GM18951 (cell line): ENCODE data around the gene MCAM.

Experiments
- POLR2A ChIP-seq: IDR thresholded peaks from 4 replicates; pipeline ENCODE4 v1.6.1; 2011; ENCODE audit warnings: mild to moderate bottlenecking; ENCODE audit not compliant: insufficient read length, insufficient read depth; ENCODE audit errors: extremely low read depth
- in situ Hi-C: fragments of 300-500 bp; cut with MboI; formaldehyde crosslinking; loops from one replicate; pipeline ENCODE4 v1.12.0; 2022; ENCODE audit warnings: low sequenced_read_pairs, mixed read lengths, inconsistent platforms; ENCODE audit not compliant: unreplicated experiment

MCAM gene

GRCh38 chr11:119341222-119342022, 24.5 kb upstream of the MCAM start:
- no peak for TF ChIP-seq POLR2A
- in situ Hi-C loops: no loop called here

- no peak for TF ChIP-seq POLR2A
- in situ Hi-C loops: no loop called here
Observed at GRCh38 chr11:119340335-119341221, 23.6 kb upstream of the MCAM start, which contains the start of gene C1QTNF5. TSS of gene C1QTNF5 (minus strand) at chr11:119340883. CDS start at chr11:119340397, 486 bp downstream.

GRCh38 chr11:119339589-119340334, 22.8 kb upstream of the MCAM start:
- in situ Hi-C loops: no loop called here
- TF ChIP-seq POLR2A: no peak

- in situ Hi-C loops: no loop called here
- no peak for TF ChIP-seq POLR2A
Observed at GRCh38 chr11:119338965-119339588, 22.1 kb upstream of the MCAM start.

GRCh38 chr11:119338318-119338890, 21.5 kb upstream of the MCAM start:
- in situ Hi-C loops: no loop called here
- TF ChIP-seq POLR2A: no peak

GRCh38 chr11:119337581-119338317, 20.8 kb upstream of the MCAM start:
- in situ Hi-C loops: no loop called here
- no peak for TF ChIP-seq POLR2A

DNA sequence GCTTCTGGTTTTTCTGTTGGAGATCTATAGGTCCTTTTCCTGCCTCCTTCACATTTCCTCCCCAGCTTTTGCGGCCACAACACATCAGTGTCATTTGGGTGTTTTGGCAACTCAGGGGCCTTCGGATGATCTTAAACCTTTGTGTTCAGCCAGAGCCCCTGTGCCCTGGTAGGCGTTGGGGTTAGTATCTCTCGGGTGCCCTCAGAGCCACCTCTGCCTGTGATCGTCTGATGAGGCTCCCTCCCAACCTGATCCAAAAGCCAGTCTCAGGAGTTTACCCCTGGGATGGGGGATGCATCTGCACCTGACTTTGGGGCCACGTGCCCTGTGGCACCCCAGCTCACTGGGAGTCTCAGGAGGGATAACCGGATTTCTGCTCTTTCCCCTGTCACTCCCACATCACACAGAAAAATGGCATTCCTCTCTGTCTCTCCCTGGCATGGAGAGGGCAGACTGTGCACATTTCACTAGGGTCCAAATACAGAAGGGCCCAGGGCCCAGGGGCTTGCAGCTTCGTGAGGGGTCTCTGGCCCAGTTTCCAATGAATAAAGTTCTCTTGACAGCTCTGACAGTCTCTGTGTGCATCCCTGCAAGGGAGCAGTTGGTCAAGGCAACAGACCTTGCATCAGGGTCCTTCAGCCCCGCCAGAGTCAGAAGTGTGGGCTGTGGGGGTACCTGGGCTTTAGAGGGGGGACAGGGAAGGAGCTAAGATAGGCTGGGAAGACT, 20.0 kb upstream of the MCAM start:
- TF ChIP-seq POLR2A: no peak
- in situ Hi-C loops: no loop called here

DNA sequence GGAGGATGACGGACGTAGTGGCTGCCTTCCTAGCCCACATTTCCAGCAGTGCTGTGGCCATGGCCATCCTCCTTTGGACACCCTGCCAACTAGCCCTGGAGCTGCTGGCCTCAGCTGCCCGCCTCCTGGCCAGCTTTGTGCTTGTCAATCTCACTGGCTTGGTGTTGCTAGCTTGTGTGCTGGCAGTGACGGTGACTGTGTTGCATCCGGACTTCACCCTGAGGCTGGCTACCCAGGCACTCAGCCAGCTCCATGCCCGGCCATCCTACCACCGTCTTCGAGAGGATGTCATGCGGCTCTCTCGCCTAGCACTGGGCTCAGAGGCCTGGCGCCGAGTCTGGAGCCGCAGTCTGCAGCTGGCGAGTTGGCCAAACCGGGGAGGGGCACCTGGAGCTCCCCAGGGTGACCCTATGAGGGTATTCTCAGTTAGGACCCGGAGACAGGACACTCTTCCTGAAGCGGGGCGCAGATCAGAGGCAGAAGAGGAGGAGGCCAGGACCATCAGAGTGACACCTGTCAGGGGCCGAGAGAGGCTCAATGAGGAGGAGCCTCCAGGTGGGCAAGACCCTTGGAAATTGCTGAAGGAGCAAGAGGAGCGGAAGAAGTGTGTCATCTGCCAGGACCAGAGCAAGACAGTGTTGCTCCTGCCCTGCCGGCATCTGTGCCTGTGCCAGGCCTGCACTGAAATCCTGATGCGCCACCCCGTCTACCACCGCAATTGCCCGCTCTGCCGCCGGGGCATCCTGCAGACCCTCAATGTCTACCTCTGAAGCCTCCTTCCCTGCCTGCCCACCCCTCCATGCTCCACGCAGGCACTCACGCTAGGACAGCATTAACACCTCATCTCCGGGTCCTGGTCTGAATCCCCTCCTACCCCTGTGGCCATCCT, 19.0 kb upstream of the MCAM start:
- TF ChIP-seq POLR2A: no peak
- in situ Hi-C loops: no loop called here

- TF ChIP-seq POLR2A: no peak
- in situ Hi-C loops: no loop called here
Observed at GRCh38 chr11:119335091-119335654, 18.2 kb upstream of the MCAM start.
